HepG2 (cell line): ENCODE data around the gene KIF1B. TPM values are rescaled to one million over a fixed set of nuclear protein-coding genes. Genes with fewer than 3 reads are reported as not detected.

Experiments
- ATF7 ChIP-seq, 2 experiments: fragments of 450-650 bp in 1 of 2; sonication (generic) in 1 of 2; formaldehyde crosslinking in 1 of 2; IDR thresholded peaks; 2 replicates each; pipeline versions ENCODE4 v1.4.0 to v1.6.1; 2016 to 2020; ENCODE audit warnings: antibody characterized with exemption in 1 of 2, mild to moderate bottlenecking in 1 of 2, missing genetic modification reagents in 1 of 2
- CBX1 ChIP-seq: IDR thresholded peaks from one replicate; pipeline ENCODE4 v1.6.1; 2016; ENCODE audit warnings: antibody characterized with exemption, low read depth
- ETV5 ChIP-seq: IDR thresholded peaks from 2 replicates; pipeline ENCODE4 v1.6.1; 2018; ENCODE audit warnings: missing biosample characterization, missing genetic modification reagents, inconsistent platforms, borderline replicate concordance
- GTF2F1 ChIP-seq: fragments of 150-350 bp; IDR thresholded peaks from 2 replicates; pipeline ENCODE4 v1.6.1; 2014; ENCODE audit warnings: low read length
- NCOA2 ChIP-seq: sonication (generic); formaldehyde crosslinking; IDR thresholded peaks from 2 replicates; pipeline ENCODE4 v1.8.0; 2022; ENCODE audit warnings: inconsistent platforms
- POLR2A ChIP-seq, 2 experiments: IDR thresholded peaks; 2 replicates each; pipeline ENCODE4 v1.6.1; 2011; ENCODE audit warnings: low read depth in 2 of 2, low read length in 2 of 2, mild to moderate bottlenecking in 1 of 2, moderate library complexity in 1 of 2; ENCODE audit not compliant: insufficient read depth in 1 of 2
- PRMT3 ChIP-seq: sonication (generic); formaldehyde crosslinking; IDR thresholded peaks from 2 replicates; pipeline ENCODE4 v1.8.1; 2022; ENCODE audit warnings: low read depth, mild to moderate bottlenecking, moderate library complexity, missing genetic modification reagents, borderline replicate concordance
- RAD21 ChIP-seq: fragments of 450-650 bp; formaldehyde crosslinking; IDR thresholded peaks from 2 replicates; pipeline ENCODE4 v1.5.0; 2020; ENCODE audit warnings: mild to moderate bottlenecking
- U2AF2 ChIP-seq: fragments of 200-400 bp; formaldehyde crosslinking; IDR thresholded peaks from 2 replicates; pipeline ENCODE4 v1.6.1; 2017; ENCODE audit warnings: low read depth, mild to moderate bottlenecking, low read length
- ZNF431 ChIP-seq: sonication (generic); formaldehyde crosslinking; IDR thresholded peaks from 2 replicates; pipeline ENCODE4 v1.9.0; 2022; ENCODE audit warnings: missing genetic modification reagents, low read depth, mild to moderate bottlenecking, borderline replicate concordance
- ZNF773 ChIP-seq: sonication (generic); formaldehyde crosslinking; IDR thresholded peaks from 2 replicates; pipeline ENCODE4 v1.4.0; 2020; ENCODE audit warnings: missing genetic modification reagents, borderline replicate concordance
- polyA plus RNA-seq, 8 experiments: library from polyadenylated mRNA; depleted of rRNA in 3 of 8; stranded (reverse) in 7 of 8; unstranded in 1 of 8; fragments of >200 nt; fragmentation: Illumina TruSeq in 4 of 8; extraction: Trizol in 4 of 8; gene quantifications; 2 replicates each; pipeline versions ENCODE4 v1.2.1 to v1.2.3, GENCODE V29; 2011 to 2016; ENCODE audit warnings: low read depth in 4 of 8, missing spikeins in 1 of 8, mixed read lengths in 1 of 8; ENCODE audit not compliant: insufficient read depth in 1 of 8
- total RNA-seq, 5 experiments: library from RNA; depleted of rRNA; stranded (reverse); fragments of >200 nt; fragmentation: Illumina TruSeq; extraction: Trizol; gene quantifications; 2 replicates each; pipeline ENCODE4 v1.2.3, GENCODE V29; 2016; ENCODE audit warnings: low read depth in 1 of 5
- TF ChIP-seq, protein P1 (sequence below): sonication (generic); formaldehyde crosslinking; conservative IDR thresholded peaks from 2 replicates; pipeline ENCODE4 v1.8.0; 2022; ENCODE audit warnings: mild to moderate bottlenecking, moderate library complexity, missing genetic modification reagents
- TF ChIP-seq, protein P2 (sequence below): sonication (generic); formaldehyde crosslinking; IDR thresholded peaks from 2 replicates; pipeline ENCODE4 v1.4.0; 2020; ENCODE audit warnings: mild to moderate bottlenecking, missing genetic modification reagents
- TF ChIP-seq, protein P3 (sequence below): sonication (generic); formaldehyde crosslinking; IDR thresholded peaks from 2 replicates; pipeline ENCODE4 v1.8.1; 2023; ENCODE audit warnings: mild to moderate bottlenecking, inconsistent platforms, moderate library complexity, missing genetic modification reagents, borderline replicate concordance
- TF ChIP-seq, protein P4 (sequence below): fragments of 450-650 bp; IDR thresholded peaks from 2 replicates; pipeline ENCODE4 v1.6.1; 2017; ENCODE audit warnings: mild to moderate bottlenecking
- TF ChIP-seq, protein P5 (sequence below): sonication (generic); formaldehyde crosslinking; IDR thresholded peaks from 2 replicates; pipeline ENCODE4 v1.8.0; 2022; ENCODE audit warnings: missing genetic modification reagents, mild to moderate bottlenecking, moderate library complexity, borderline replicate concordance
- TF ChIP-seq, protein P6 (sequence below): sonication (generic); formaldehyde crosslinking; IDR thresholded peaks from 2 replicates; pipeline ENCODE4 v1.8.1; 2023; ENCODE audit warnings: mild to moderate bottlenecking, missing genetic modification reagents, borderline replicate concordance

The KIF1B gene
- total and polyA plus RNA-seq, 2 of the 13 experiments (the other 11 are each of a cell fraction or from before 2014, with no cell fraction given): 26.7 to 32.5 TPM

DNA sequence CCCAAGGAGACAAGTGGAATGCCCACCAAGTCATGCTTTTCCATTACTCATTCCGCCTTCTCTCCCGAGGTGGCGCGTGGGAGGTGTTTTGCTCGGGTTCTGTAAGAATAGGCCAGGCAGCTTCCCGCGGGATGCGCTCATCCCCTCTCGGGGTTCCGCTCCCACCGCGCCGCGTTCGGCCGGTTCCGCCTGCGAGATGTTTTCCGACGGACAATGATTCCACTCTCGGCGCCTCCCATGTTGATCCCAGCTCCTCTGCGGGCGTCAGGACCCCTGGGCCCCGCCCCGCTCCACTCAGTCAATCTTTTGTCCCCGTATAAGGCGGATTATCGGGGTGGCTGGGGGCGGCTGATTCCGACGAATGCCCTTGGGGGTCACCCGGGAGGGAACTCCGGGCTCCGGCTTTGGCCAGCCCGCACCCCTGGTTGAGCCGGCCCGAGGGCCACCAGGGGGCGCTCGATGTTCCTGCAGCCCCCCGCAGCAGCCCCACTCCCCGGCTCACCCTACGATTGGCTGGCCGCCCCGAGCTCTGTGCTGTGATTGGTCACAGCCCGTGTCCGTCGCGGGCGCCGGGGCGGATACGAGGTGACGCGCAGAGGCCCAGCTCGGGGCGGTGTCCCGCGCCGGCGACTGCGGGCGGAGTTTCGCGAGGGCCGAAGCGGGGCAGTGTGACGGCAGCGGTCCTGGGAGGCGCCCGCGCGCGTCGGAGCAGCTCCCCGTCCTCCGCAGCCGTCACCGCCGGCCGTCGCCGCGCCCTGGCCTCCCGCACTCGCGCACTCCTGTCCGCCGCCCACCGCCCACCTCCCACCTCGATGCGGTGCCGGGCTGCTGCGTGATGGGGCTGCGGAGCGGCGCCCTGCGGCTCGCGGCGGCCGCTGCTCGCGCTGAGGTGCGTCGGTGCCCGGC, at the start of gene KIF1B (continued):
- TF ChIP-seq, protein P1, sequence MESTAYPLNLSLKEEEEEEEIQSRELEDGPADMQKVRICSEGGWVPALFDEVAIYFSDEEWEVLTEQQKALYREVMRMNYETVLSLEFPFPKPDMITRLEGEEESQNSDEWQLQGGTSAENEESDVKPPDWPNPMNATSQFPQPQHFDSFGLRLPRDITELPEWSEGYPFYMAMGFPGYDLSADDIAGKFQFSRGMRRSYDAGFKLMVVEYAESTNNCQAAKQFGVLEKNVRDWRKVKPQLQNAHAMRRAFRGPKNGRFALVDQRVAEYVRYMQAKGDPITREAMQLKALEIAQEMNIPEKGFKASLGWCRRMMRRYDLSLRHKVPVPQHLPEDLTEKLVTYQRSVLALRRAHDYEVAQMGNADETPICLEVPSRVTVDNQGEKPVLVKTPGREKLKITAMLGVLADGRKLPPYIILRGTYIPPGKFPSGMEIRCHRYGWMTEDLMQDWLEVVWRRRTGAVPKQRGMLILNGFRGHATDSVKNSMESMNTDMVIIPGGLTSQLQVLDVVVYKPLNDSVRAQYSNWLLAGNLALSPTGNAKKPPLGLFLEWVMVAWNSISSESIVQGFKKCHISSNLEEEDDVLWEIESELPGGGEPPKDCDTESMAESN (CRISPR knock-in tag): peak; percentile 83
- TF ChIP-seq, protein P2, sequence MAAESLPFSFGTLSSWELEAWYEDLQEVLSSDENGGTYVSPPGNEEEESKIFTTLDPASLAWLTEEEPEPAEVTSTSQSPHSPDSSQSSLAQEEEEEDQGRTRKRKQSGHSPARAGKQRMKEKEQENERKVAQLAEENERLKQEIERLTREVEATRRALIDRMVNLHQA (CRISPR knock-in tag): no peak
- TF ChIP-seq, protein P3, sequence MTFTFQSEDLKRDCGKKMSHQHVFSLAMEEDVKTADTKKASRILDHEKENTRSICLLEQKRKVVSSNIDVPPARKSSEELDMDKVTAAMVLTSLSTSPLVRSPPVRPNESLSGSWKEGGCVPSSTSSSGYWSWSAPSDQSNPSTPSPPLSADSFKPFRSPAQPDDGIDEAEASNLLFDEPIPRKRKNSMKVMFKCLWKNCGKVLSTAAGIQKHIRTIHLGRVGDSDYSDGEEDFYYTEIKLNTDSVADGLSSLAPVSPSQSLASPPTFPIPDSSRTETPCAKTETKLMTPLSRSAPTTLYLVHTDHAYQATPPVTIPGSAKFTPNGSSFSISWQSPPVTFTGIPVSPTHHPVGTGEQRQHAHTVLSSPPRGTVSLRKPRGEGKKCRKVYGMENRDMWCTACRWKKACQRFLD (CRISPR knock-in tag): peak; percentile 44; the same call in 1 of the 2 replicates
- TF ChIP-seq RAD21 (CRISPR knock-in tag) (peak; percentile 88), U2AF2 (no peak), NCOA2 (no peak; the same call in 1 of the 2 replicates), ATF7 (IDR thresholded peaks at IDR 0.05) (no peak), ATF7 (CRISPR knock-in tag; IDR thresholded peaks at IDR 0.05) (0 out of 2 replicates have a peak, but pooled peaks have one; percentile 43), ZNF431 (CRISPR knock-in tag) (peak; percentile 56), POLR2A (IDR thresholded peaks at IDR 0.05; ENCODE audit: insufficient read depth in 1 of 2, low read depth in 2 of 2, low read length in 2 of 2) (peak; percentile 86 to 93), CBX1 (peak; percentile 70), PRMT3 (peak; percentile 58; the same call in 1 of the 2 replicates), GTF2F1 (no peak), ZNF773 (CRISPR knock-in tag) (no peak), ETV5 (CRISPR knock-in tag) (peak; percentile 51; the same call in 1 of the 2 replicates)
- TF ChIP-seq, protein P4, sequence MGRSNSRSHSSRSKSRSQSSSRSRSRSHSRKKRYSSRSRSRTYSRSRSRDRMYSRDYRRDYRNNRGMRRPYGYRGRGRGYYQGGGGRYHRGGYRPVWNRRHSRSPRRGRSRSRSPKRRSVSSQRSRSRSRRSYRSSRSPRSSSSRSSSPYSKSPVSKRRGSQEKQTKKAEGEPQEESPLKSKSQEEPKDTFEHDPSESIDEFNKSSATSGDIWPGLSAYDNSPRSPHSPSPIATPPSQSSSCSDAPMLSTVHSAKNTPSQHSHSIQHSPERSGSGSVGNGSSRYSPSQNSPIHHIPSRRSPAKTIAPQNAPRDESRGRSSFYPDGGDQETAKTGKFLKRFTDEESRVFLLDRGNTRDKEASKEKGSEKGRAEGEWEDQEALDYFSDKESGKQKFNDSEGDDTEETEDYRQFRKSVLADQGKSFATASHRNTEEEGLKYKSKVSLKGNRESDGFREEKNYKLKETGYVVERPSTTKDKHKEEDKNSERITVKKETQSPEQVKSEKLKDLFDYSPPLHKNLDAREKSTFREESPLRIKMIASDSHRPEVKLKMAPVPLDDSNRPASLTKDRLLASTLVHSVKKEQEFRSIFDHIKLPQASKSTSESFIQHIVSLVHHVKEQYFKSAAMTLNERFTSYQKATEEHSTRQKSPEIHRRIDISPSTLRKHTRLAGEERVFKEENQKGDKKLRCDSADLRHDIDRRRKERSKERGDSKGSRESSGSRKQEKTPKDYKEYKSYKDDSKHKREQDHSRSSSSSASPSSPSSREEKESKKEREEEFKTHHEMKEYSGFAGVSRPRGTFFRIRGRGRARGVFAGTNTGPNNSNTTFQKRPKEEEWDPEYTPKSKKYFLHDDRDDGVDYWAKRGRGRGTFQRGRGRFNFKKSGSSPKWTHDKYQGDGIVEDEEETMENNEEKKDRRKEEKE: no peak
- TF ChIP-seq, protein P5, sequence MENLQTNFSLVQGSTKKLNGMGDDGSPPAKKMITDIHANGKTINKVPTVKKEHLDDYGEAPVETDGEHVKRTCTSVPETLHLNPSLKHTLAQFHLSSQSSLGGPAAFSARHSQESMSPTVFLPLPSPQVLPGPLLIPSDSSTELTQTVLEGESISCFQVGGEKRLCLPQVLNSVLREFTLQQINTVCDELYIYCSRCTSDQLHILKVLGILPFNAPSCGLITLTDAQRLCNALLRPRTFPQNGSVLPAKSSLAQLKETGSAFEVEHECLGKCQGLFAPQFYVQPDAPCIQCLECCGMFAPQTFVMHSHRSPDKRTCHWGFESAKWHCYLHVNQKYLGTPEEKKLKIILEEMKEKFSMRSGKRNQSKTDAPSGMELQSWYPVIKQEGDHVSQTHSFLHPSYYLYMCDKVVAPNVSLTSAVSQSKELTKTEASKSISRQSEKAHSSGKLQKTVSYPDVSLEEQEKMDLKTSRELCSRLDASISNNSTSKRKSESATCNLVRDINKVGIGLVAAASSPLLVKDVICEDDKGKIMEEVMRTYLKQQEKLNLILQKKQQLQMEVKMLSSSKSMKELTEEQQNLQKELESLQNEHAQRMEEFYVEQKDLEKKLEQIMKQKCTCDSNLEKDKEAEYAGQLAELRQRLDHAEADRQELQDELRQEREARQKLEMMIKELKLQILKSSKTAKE (CRISPR knock-in tag): no peak
- TF ChIP-seq, protein P6, sequence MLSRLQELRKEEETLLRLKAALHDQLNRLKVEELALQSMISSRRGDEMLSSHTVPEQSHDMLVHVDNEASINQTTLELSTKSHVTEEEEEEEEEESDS (CRISPR knock-in tag): no peak
